AG04449 (cell line): ENCODE measurements around the gene USP35.
A peak's percentile ranks its signal among the peaks of the same experiment; 100 is the strongest.

Experiments used
- CTCF ChIA-PET: fragments of 350-600 bp; formaldehyde crosslinking; extraction: SDS; loops from one replicate; lab custom pipeline; 2021; ENCODE audit warnings: antibody characterized with exemption; lab: Yijun Ruan, JAX
- POLR2A ChIA-PET: fragments of 400-600, 350-600 bp; formaldehyde crosslinking; extraction: SDS; loops from one replicate; lab custom pipeline; 2020; ENCODE audit warnings: antibody characterized with exemption, inconsistent platforms; lab: Yijun Ruan, JAX
- DNase-seq: peaks from one replicate; pipeline ENCODE4 v3.0.0-alpha.2; 2010; ENCODE audit warnings: low read depth, low spot score
- H3K4me3 ChIP-seq: 2 replicates; pipeline ENCODE4 v1.5.1; 2011; ENCODE audit warnings: low read depth, mild to moderate bottlenecking, control low read depth, low read length
- CTCF ChIP-seq: IDR thresholded peaks from one replicate; pipeline ENCODE4 v1.5.1; 2011; ENCODE audit warnings: mild to moderate bottlenecking, moderate library complexity, low read length, control low read depth, inconsistent platforms; ENCODE audit not compliant: insufficient read depth; ENCODE audit errors: missing control alignments

Gene USP35

GRCh38 chr11:78164471-78164870 is 24.2 kb upstream of the USP35 start:
- no peak for DNase-seq
- no peak for TF ChIP-seq CTCF
- CTCF ChIA-PET: interaction anchor here (0.6 kb wide), 1 partner anchor 192 kb away, joined by 3 read pairs; no protein-coding TSS in a partner anchor
- POLR2A ChIA-PET: no interaction called here
- no peak overlapping the region for H3K4me3 ChIP-seq

DNA sequence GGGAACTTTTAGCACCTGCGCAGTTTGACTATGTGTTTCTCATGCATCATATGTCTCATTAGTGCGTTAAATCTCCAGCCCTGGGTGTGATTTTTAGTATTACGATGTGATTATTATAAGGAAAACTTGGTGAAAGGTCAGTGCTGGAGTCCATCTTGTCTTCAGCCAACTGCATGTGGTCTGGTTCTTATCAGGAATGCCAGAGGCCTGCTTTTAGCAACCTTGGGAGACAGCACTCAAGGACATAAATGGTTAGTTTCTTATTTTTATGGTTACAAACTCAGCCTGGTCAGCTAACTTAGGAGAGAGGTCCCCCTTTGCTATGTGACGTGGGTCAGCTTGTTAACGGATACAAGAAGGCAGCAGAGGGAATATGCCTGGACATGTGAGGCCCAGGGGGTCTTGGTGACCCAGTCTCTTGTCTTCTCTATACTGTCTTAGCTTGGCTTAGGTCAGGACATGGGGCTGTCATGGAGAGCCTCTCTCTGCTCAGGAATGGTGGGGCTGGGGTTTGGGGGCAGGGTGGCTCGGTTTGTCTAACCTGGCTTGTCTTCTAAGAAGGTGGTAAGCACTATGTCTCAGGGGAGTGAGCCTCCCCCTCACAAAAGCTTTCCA is 21.8 kb upstream of the USP35 start:
- POLR2A ChIA-PET: no interaction called here
- DNase-seq: no peak
- CTCF ChIA-PET: no interaction called here
- TF ChIP-seq CTCF: no peak
- no peak overlapping the region for H3K4me3 ChIP-seq

GRCh38 chr11:78168539-78169477 is 19.9 kb upstream of the USP35 start:
- peak; percentile 89 for DNase-seq
- no peak for TF ChIP-seq CTCF
- ChIA-PET POLR2A (interaction anchor here (0.7 kb wide), 1 partner anchor 88 kb away, joined by 3 read pairs; no protein-coding TSS in a partner anchor), CTCF (interaction anchor here (0.7 to 1.5 kb wide), 4 partner anchors 15 to 395 kb away, joined by 3 read pairs; no protein-coding TSS in a partner anchor)
- no peak overlapping the region for H3K4me3 ChIP-seq

DNA sequence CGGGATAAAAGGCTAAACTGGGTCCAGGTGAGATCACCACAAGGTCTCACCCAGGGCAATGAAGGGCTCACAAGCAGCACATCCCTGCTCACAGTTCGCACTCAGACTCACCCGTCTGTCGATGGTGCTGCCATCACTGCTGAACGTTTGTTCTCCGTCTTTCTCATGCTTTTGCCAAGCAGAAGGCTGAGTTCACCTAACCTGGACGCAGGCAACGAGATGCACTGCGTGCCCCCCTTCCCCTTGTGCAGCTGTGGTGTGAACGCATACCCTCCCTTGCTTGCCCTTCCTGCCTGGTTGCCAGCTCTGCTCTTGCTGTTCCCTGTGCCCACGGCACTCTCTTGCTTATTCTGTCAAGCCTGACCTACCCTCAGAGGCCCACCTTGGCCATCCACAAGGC is 18.3 kb upstream of the USP35 start:
- TF ChIP-seq CTCF: no peak
- no peak overlapping the region for H3K4me3 ChIP-seq
- POLR2A ChIA-PET: interaction anchor here (0.6 to 1.7 kb wide), 2 partner anchors 11 to 15 kb away, joined by 3 to 5 read pairs; no protein-coding TSS in a partner anchor
- no peak for DNase-seq
- CTCF ChIA-PET: interaction anchor here (1.0 to 1.6 kb wide), 2 partner anchors 394 kb away, joined by 3 to 6 read pairs; no protein-coding TSS in a partner anchor

DNA sequence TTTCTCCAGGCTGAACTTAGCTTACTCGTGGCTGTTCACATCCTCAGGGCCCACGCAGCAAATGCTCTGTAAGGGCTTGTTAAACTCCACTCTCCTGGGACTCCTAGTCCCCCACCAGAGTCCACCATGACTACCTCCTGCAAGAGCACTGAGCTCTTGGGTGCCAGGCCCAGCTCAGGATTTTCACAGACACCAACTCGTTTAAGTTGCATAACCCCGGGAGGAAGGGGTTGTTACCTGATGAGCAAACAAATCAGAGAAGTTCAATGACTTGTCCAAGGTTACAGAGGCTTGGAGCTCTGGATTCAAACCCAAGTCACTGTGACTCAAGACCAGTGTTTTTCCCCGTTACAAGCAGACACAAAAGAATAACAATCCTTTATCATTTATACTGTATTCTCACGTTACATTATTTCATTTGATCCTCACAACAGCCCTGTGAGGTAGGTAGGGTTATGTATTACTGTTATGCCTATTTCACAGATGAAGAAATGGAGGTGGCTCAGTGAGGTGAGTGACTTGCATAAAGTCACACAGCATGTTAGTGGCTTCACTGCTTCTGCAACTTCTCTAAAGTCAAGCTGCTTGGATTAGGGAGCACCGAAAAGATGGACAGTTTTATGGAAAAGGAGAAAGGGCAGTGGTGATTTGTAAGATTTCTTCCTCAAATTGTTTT is 17.7 kb upstream of the USP35 start:
- CTCF ChIA-PET: interaction anchor here (1.6 kb wide), 1 partner anchor 393 kb away, joined by 6 read pairs; no protein-coding TSS in a partner anchor
- POLR2A ChIA-PET: interaction anchor here (0.6 to 1.7 kb wide), 3 partner anchors 12 to 294 kb away, joined by 3 to 5 read pairs (median 3); no protein-coding TSS in a partner anchor
- H3K4me3 ChIP-seq: no peak overlapping the region
- TF ChIP-seq CTCF: no peak
- no peak for DNase-seq
